Kidney epithelial cell (primary cell): ENCODE data around the gene KCNQ5. TPM values are rescaled to one million over a fixed set of nuclear protein-coding genes. Genes with fewer than 3 reads are reported as not detected.

ENCODE experiments used
- DNase-seq: peaks from one replicate; pipeline ENCODE4 v3.0.0-alpha.2; 2010; ENCODE audit warnings: low read depth
- H3K27me3 ChIP-seq: 2 replicates; pipeline ENCODE4 v1.6.0; 2011; ENCODE audit warnings: low read length; ENCODE audit not compliant: control insufficient read depth, insufficient read depth
- H3K36me3 ChIP-seq: 2 replicates; pipeline ENCODE4 v1.5.1; 2011; ENCODE audit warnings: low read length; ENCODE audit not compliant: control insufficient read depth, insufficient read depth
- H3K4me3 ChIP-seq: 2 replicates; pipeline ENCODE4 v1.5.1; 2011; ENCODE audit warnings: low read depth, mild to moderate bottlenecking, control low read depth, low read length
- CTCF ChIP-seq: IDR thresholded peaks from 2 replicates; pipeline ENCODE4 v1.5.1; 2011; ENCODE audit warnings: mild to moderate bottlenecking, moderate library complexity, low read length, control low read depth, inconsistent platforms; ENCODE audit not compliant: insufficient read depth, poor library complexity, severe bottlenecking
- total RNA-seq: library from RNA; depleted of rRNA; stranded (reverse); fragments of >200 nt; gene quantifications from 2 replicates; pipeline ENCODE4 v1.2.3, GENCODE V29; 2015

Gene KCNQ5
- total RNA-seq, 1 donor from 2014 or later, result 1.9 TPM

DNA sequence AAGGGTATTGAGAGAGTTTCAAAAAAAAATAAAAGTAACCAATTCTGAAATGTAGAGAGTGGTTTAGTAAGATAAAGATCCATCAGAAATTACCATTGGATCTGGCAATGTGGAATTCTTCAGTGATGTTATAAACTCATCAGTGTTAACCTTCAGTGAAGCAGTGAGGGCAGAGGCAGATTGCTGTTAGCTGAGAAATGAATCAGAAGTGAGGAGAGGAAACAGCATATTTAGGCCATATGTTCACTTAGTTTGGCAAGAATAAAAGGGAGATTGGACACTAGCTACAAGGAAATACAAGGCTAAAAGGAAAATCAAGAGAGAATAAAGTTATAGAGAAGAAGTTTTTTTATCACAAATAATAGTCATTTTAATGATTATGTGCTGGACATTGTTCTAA lies 9.6 kb downstream of the KCNQ5 start:
- TF ChIP-seq CTCF, result no peak
- no peak overlapping the region for H3K4me3 ChIP-seq
- DNase-seq, result no peak
- no peaks in the 10 kb centered on the region for H3K36me3 ChIP-seq
- no peaks in the 10 kb centered on the region for H3K27me3 ChIP-seq

DNA sequence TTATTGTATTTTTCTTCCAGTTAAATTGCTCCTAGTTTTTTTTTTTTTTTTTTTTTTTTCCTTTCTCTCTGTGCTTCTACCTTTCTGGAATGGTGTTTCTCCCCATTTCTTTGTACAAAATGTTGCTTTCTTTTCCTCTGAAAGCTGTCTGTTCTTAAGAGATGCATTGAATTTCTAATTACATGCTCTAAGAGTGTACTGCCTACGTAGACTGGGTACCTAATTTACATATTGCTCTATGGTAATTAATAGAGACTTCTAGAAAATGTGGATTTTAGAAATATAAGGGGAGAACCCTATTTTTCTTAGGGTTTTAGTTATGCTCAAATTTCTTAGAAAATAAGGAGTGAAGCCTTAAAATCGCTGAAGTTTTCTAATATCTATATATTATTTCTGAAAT lies 13.8 kb downstream of the KCNQ5 start:
- H3K36me3 ChIP-seq, result no peaks in the 10 kb centered on the region
- TF ChIP-seq CTCF, result no peak
- DNase-seq, result no peak
- no peaks in the 10 kb centered on the region for H3K27me3 ChIP-seq
- H3K4me3 ChIP-seq, result no peak overlapping the region

DNA sequence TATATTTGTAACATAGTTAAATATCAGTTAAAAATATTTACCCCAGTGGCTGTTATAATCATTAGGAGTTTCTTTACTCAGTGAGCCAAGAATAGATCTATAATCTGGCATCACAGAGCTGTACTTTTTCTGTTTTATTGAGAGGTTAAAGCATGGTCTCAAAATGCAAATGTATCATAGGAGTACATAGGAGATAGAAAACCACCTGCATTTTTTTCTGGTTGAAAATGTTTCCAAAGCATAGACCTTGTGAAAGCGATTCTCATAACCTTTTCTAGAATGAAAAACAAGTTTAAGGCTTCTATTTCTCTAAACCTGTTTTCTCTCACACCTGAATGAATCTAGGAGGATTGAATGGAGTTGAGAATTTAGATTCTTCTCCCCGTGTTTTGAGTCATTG lies 14.4 kb downstream of the KCNQ5 start:
- no peak for DNase-seq
- no peaks in the 10 kb centered on the region for H3K36me3 ChIP-seq
- H3K4me3 ChIP-seq, result no peak overlapping the region
- TF ChIP-seq CTCF, result no peak
- H3K27me3 ChIP-seq, result no peaks in the 10 kb centered on the region

- Histone ChIP-seq H3K4me3 (no peak overlapping the region), H3K27me3 (no peaks in the 10 kb centered on the region), H3K36me3 (no peaks in the 10 kb centered on the region)
- no peak for DNase-seq
- no peak for TF ChIP-seq CTCF
Observed at GRCh38 chr6:72636786-72637185, 14.9 kb downstream of the KCNQ5 start.

DNA sequence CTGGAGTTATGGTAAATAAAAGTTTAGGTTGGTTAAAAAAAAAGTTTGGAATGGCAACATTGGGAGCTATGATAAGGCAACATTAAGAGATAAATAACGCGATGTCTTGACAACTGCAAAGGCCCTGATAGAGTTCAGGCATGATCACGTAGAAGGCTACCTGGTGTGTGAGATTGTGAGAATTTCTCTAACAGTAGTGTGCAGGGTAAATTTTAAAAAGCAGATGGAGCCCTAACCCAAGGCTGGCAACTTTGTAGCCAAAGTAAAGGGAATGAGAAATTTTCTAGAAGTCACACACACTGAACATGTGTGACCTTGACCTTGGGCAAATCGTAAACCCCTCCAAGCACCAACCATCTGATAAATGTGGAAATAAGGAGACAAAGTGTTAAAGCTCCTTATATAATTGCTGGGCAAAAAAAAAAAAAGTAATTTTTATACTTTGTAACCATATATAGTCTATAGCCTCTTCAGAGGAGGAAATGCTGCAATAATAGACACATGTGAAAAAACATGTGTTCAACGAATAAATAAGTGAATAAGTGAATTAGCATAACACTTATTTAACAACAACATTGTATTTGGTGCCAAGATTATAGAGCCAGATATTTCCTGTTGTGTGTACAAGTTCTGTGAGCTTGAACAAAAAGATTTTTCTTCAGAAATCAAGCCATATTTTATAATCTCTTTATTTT lies 18.2 kb downstream of the KCNQ5 start:
- H3K4me3 ChIP-seq, result no peak overlapping the region
- DNase-seq, result no peak
- TF ChIP-seq CTCF, result peak; percentile 5
- no peaks in the 10 kb centered on the region for H3K27me3 ChIP-seq
- H3K36me3 ChIP-seq, result no peaks in the 10 kb centered on the region

DNA sequence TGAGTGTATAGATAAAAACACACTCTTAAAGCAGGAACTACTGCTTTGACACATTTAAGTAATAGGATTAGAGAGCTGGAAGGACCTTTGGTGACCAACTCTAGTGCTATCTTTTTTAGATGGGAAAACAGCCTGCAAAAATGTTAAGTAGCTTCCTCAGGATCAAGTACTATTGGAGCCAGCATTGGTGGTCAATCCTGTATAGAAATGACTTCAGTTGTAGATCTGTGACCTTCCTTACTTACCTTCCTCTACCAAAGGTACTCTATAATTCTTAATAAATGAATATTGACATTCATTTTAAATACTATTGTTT lies 18.7 kb downstream of the KCNQ5 start:
- H3K36me3 ChIP-seq, result no peaks in the 10 kb centered on the region
- no peak overlapping the region for H3K4me3 ChIP-seq
- no peak for DNase-seq
- H3K27me3 ChIP-seq, result no peaks in the 10 kb centered on the region
- no peak for TF ChIP-seq CTCF
